ENCODE measurements around the gene DDA1.

DDA1 gene

GRCh38 chr19:17323964-17324332 lies 14.6 kb downstream of the DDA1 start:
- POLR2A ChIA-PET, result interaction anchor here (1.6 to 2.2 kb wide), 2 partner anchors 10 to 14 kb away, joined by 4 to 12 read pairs; partner anchors contain the start of gene DDA1
- Histone ChIP-seq H3K9me3 (ENCODE audit: control insufficient read depth, insufficient read depth, low read depth, low read length) (no peaks in the 10 kb centered on the region), H3K4me3 (ENCODE audit: low read depth, low read length) (no peak overlapping the region), H3K36me3 (ENCODE audit: control insufficient read depth in 2 of 2, insufficient read depth in 1 of 2, low read length in 2 of 2) (peaks cover 0 to 38% of the 10 kb centered on the region in 2 experiments; a peak in 2 of 3 replicates), H3K4me1 (ENCODE audit: control insufficient read depth, insufficient read depth, low read length) (no peaks in the 10 kb centered on the region), H3K27ac (ENCODE audit: extremely low read depth, low read depth, low read length) (no peak overlapping the region)
- CTCF ChIA-PET, result no interaction called here
- TF ChIP-seq SCRT2 (tag by site-specific recombination; IDR thresholded peaks at IDR 0.05) (peak; percentile 71; the same call in 1 of the 2 replicates), HOXA7 (CRISPR knock-in tag; IDR thresholded peaks at IDR 0.05; ENCODE audit: borderline replicate concordance) (no peak)

GRCh38 chr19:17324357-17325114 lies 15.2 kb downstream of the DDA1 start:
- H3K9me3 ChIP-seq (ENCODE audit: control insufficient read depth, insufficient read depth, low read depth, low read length), result no peaks in the 10 kb centered on the region
- POLR2A ChIA-PET, result interaction anchor here (1.6 to 2.2 kb wide), 2 partner anchors 9 to 15 kb away, joined by 4 to 12 read pairs; partner anchors contain the start of gene DDA1
- peaks cover 0 to 32% of the 10 kb centered on the region in 2 experiments; a peak in 2 of 3 replicates for H3K36me3 ChIP-seq (ENCODE audit: control insufficient read depth in 2 of 2, insufficient read depth in 1 of 2, low read length in 2 of 2)
- H3K27ac ChIP-seq (ENCODE audit: extremely low read depth, low read depth, low read length), result no peak overlapping the region
- H3K4me1 ChIP-seq (ENCODE audit: control insufficient read depth, insufficient read depth, low read length), result no peaks in the 10 kb centered on the region
- CTCF ChIA-PET, result no interaction called here
- TF ChIP-seq ZNF544 (tag by site-specific recombination; IDR thresholded peaks at IDR 0.05), result no peak
- TF ChIP-seq ZNF394 (tag by site-specific recombination; IDR thresholded peaks at IDR 0.05; ENCODE audit: borderline replicate concordance), result no peak
- TF ChIP-seq ZNF621 (tag by site-specific recombination; IDR thresholded peaks at IDR 0.05), result no peak
- no peak for TF ChIP-seq ZNF37A (tag by site-specific recombination; IDR thresholded peaks at IDR 0.05)
- TF ChIP-seq ZNF561 (tag by site-specific recombination; IDR thresholded peaks at IDR 0.05; ENCODE audit: borderline replicate concordance), result no peak
- no peak for TF ChIP-seq ZSCAN18 (tag by site-specific recombination; IDR thresholded peaks at IDR 0.05)
- TF ChIP-seq ZNF600 (tag by site-specific recombination; IDR thresholded peaks at IDR 0.05), result no peak
- TF ChIP-seq SP7 (tag by site-specific recombination; IDR thresholded peaks at IDR 0.05), result no peak
- TF ChIP-seq ZNF132 (tag by site-specific recombination; IDR thresholded peaks at IDR 0.05; ENCODE audit: borderline replicate concordance), result no peak
- no peak for TF ChIP-seq ZNF843 (tag by site-specific recombination; IDR thresholded peaks at IDR 0.05)
- TF ChIP-seq WT1 (tag by site-specific recombination; IDR thresholded peaks at IDR 0.05), result no peak
- H3K4me3 ChIP-seq (ENCODE audit: low read depth, low read length), result no peak overlapping the region

- no peak for TF ChIP-seq KLF9 (tag by site-specific recombination; IDR thresholded peaks at IDR 0.05; ENCODE audit: low read depth)
- no peak for TF ChIP-seq ZNF354C (tag by site-specific recombination; IDR thresholded peaks at IDR 0.05; ENCODE audit: borderline replicate concordance, low read depth)
- no peak for TF ChIP-seq PRDM6 (tag by site-specific recombination; IDR thresholded peaks at IDR 0.05)
- no peak for TF ChIP-seq PRDM4 (tag by site-specific recombination; IDR thresholded peaks at IDR 0.05)
- no peak for TF ChIP-seq ZNF391 (tag by site-specific recombination; IDR thresholded peaks at IDR 0.05; ENCODE audit: borderline replicate concordance, low read depth)
- no peak for TF ChIP-seq ZNF174 (tag by site-specific recombination; IDR thresholded peaks at IDR 0.05)
These were observed 15.8 kb downstream of the DDA1 start for GRCh38 chr19:17325133-17325532.

More at GRCh38 chr19:17325133-17325532, 15.8 kb downstream of the DDA1 start:
- Histone ChIP-seq H3K9me3 (ENCODE audit: control insufficient read depth, insufficient read depth, low read depth, low read length) (no peaks in the 10 kb centered on the region), H3K27ac (ENCODE audit: extremely low read depth, low read depth, low read length) (no peak overlapping the region), H3K4me3 (ENCODE audit: low read depth, low read length) (no peak overlapping the region), H3K4me1 (ENCODE audit: control insufficient read depth, insufficient read depth, low read length) (no peaks in the 10 kb centered on the region), H3K36me3 (ENCODE audit: control insufficient read depth in 2 of 2, insufficient read depth in 1 of 2, low read length in 2 of 2) (peaks cover 0 to 31% of the 10 kb centered on the region in 2 experiments; a peak in 2 of 3 replicates)
- POLR2A ChIA-PET, result interaction anchor here (2.2 kb wide), 1 partner anchor 16 kb away, joined by 12 read pairs; the partner anchor contains the start of gene DDA1
- CTCF ChIA-PET, result interaction anchor here (0.7 kb wide), 1 partner anchor 20 kb away, joined by 3 read pairs; no protein-coding TSS in a partner anchor

Measured in HEK293 (cell line).